ENCODE measurements around the gene CCSER1. TPM values are rescaled to one million over a fixed set of nuclear protein-coding genes. Genes with fewer than 3 reads are reported as not detected.

The CCSER1 gene
- total and polyA plus RNA-seq, 2 donors (not counting 1 experiment from before 2014, with no cell fraction given): 10.7 to 39.5 TPM

- CTCF ChIA-PET: no interaction called here
- no peaks in the 10 kb centered on the region for H3K27me3 Mint-ChIP-seq
- Histone ChIP-seq H4K20me1 (ENCODE audit: control insufficient read depth, insufficient read depth, low read length, poor library complexity, severe bottlenecking) (no peaks in the 10 kb centered on the region), H3K9ac (ENCODE audit: low read length) (no peak overlapping the region), H3K27me3 (replicated peaks in 1 of 4; ENCODE audit: control extremely low read depth in 1 of 4, control insufficient read depth in 3 of 4, insufficient read depth in 4 of 4, low read length in 3 of 4) (no peaks in the 10 kb centered on the region), H3K27ac (ENCODE audit: low read length in 2 of 2) (no peak overlapping the region), H3K4me2 (replicated peaks; ENCODE audit: low read depth, low read length, poor library complexity, severe bottlenecking) (no peak overlapping the region), H3K4me3 (ENCODE audit: control extremely low read depth in 1 of 5, extremely low read depth in 1 of 5, insufficient read depth in 1 of 5, low read depth in 2 of 5, low read length in 4 of 5) (no peak overlapping the region), H3K9me3 (ENCODE audit: control extremely low read depth in 1 of 3, control insufficient read depth in 2 of 3, insufficient read depth in 1 of 3, low read length in 2 of 3) (no peaks in the 10 kb centered on the region), H3K79me2 (ENCODE audit: control insufficient read depth, insufficient read depth, low read length) (no peaks in the 10 kb centered on the region), H3K36me3 (replicated peaks in 1 of 2; ENCODE audit: control extremely low read depth in 1 of 2, control insufficient read depth in 1 of 2, extremely low read depth in 1 of 2, insufficient read depth in 2 of 2, low read length in 1 of 2) (no peaks in the 10 kb centered on the region), H3K4me1 (ENCODE audit: control insufficient read depth in 2 of 2, insufficient read depth in 2 of 2, low read length in 2 of 2) (no peaks in the 10 kb centered on the region), H2AFZ (ENCODE audit: insufficient read depth, low read depth, low read length, poor library complexity, severe bottlenecking) (no peak overlapping the region)
- no peaks in the 10 kb centered on the region for H3K4me1 Mint-ChIP-seq
- no peak overlapping the region for H3K4me3 Mint-ChIP-seq
- ATAC-seq (ENCODE audit: low read depth): no peak
- H3K9me3 Mint-ChIP-seq (ENCODE audit: insufficient read depth): no peaks in the 10 kb centered on the region
- DNase-seq: no peak
- intact Hi-C loops (cut with micrococcal nuclease): no loop called here
- WGBS (ENCODE audit: insufficient coverage): no CpG with 5 or more reads among the region's 4 CpGs
- H3K27ac Mint-ChIP-seq: no peak overlapping the region
- POLR2A ChIA-PET: no interaction called here
- TF ChIP-seq EZH2 (IDR thresholded peaks at IDR 0.05; ENCODE audit: borderline replicate concordance, insufficient read depth, low read depth, low read length, poor library complexity, severe bottlenecking): no peak
- no peak for TF ChIP-seq CTCF (IDR thresholded peaks at IDR 0.05)
Measured at GRCh38 chr4:91592125-91592524, 1464.9 kb downstream of the CCSER1 start.

- intact Hi-C loops (cut with micrococcal nuclease): no loop called here
- POLR2A ChIA-PET: no interaction called here
- H3K9me3 Mint-ChIP-seq (ENCODE audit: insufficient read depth): no peaks in the 10 kb centered on the region
- TF ChIP-seq EZH2 (IDR thresholded peaks at IDR 0.05; ENCODE audit: borderline replicate concordance, insufficient read depth, low read depth, low read length, poor library complexity, severe bottlenecking) (no peak), CTCF (IDR thresholded peaks at IDR 0.05) (no peak)
- DNase-seq (no peak), ATAC-seq (ENCODE audit: low read depth) (no peak)
- H4K20me1 ChIP-seq (ENCODE audit: control insufficient read depth, insufficient read depth, low read length, poor library complexity, severe bottlenecking): no peaks in the 10 kb centered on the region
- H3K4me1 Mint-ChIP-seq: no peaks in the 10 kb centered on the region
- CTCF ChIA-PET: no interaction called here
- H3K4me1 ChIP-seq (ENCODE audit: control insufficient read depth in 2 of 2, insufficient read depth in 2 of 2, low read length in 2 of 2): no peaks in the 10 kb centered on the region
- H3K27me3 Mint-ChIP-seq: no peaks in the 10 kb centered on the region
- no peak overlapping the region for H3K27ac Mint-ChIP-seq
- no peak overlapping the region for H3K9ac ChIP-seq (ENCODE audit: low read length)
- WGBS (ENCODE audit: insufficient coverage): no CpG with 5 or more reads among the region's 2 CpGs
- H3K79me2 ChIP-seq (ENCODE audit: control insufficient read depth, insufficient read depth, low read length): no peaks in the 10 kb centered on the region
- H3K36me3 ChIP-seq (replicated peaks in 1 of 2; ENCODE audit: control extremely low read depth in 1 of 2, control insufficient read depth in 1 of 2, extremely low read depth in 1 of 2, insufficient read depth in 2 of 2, low read length in 1 of 2): no peaks in the 10 kb centered on the region
- H3K9me3 ChIP-seq (ENCODE audit: control extremely low read depth in 1 of 3, control insufficient read depth in 2 of 3, insufficient read depth in 1 of 3, low read length in 2 of 3): no peaks in the 10 kb centered on the region
- no peak overlapping the region for H2AFZ ChIP-seq (ENCODE audit: insufficient read depth, low read depth, low read length, poor library complexity, severe bottlenecking)
- no peak overlapping the region for H3K4me2 ChIP-seq (replicated peaks; ENCODE audit: low read depth, low read length, poor library complexity, severe bottlenecking)
- no peaks in the 10 kb centered on the region for H3K27me3 ChIP-seq (replicated peaks in 1 of 4; ENCODE audit: control extremely low read depth in 1 of 4, control insufficient read depth in 3 of 4, insufficient read depth in 4 of 4, low read length in 3 of 4)
- H3K4me3 ChIP-seq (ENCODE audit: control extremely low read depth in 1 of 5, extremely low read depth in 1 of 5, insufficient read depth in 1 of 5, low read depth in 2 of 5, low read length in 4 of 5): no peak overlapping the region
- no peak overlapping the region for H3K4me3 Mint-ChIP-seq
- H3K27ac ChIP-seq (ENCODE audit: low read length in 2 of 2): no peak overlapping the region
Measured at GRCh38 chr4:91596718-91597117, 1469.5 kb downstream of the CCSER1 start.

Measured in B cell (primary cell).